ENCODE results near the gene TRIM63.

The TRIM63 gene

DNA sequence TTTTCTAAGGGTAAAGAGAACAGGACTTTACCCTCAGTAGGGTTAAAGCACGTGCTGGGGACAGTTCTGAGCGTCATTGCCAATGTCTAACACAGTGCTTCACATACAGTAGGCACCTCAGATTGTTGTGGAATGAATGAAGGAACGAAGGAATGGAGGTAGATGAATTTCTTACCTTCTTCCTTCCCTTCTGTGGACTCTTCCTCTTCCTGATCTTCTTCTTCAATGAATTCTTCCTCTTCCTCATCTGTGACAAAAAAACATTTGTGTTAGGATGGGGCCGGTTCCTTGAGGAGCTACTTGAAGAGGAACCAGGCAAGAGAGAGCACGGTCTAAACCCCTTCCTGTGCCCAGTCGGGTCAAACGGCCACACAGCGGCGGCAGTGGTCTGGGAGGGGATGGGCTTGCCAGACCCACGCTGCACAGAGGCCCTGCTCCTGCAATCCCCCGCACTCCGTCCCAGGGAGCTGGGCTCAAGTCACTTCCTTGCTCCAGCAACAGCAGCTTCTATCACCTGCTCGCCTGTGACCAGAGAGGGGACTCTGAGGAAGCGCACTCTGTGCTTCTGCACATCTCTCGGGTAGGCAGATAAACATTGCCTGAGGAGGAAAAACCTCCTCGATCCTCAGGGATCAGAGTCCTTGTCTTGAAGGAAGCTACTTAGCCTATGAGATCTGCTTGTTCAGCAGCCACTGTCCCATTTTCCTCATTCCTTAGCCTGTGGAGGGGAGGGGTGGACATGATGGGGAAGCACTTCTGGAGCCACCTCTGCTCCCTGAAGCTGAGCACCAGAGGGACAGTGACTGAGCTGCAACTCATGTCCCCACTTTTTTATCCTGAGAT, 13.5 kb downstream of the TRIM63 start:
- no peak for DNase-seq

DNA sequence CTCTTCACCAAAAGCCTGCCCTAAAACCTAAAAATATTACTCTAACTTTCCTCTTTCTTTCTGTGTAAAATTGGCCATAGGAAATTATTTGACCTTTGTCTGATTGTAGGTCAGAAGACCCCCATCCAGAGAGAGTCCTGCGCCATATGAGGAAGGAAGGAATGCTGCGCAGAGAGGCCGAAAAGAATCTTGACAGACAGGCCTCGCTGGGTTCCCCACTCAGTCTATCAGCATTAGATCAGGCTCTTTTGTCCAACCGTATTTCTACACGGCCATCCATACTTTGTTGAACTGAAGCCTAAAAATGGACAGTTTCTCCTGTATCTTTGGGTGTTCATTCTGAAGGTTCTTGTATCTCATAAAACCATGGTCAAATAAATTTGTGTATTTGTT, 17.2 kb downstream of the TRIM63 start:
- no peak for DNase-seq

GRCh38 chr1:26049531-26050247, 17.7 kb downstream of the TRIM63 start:
- no peak for DNase-seq

DNA sequence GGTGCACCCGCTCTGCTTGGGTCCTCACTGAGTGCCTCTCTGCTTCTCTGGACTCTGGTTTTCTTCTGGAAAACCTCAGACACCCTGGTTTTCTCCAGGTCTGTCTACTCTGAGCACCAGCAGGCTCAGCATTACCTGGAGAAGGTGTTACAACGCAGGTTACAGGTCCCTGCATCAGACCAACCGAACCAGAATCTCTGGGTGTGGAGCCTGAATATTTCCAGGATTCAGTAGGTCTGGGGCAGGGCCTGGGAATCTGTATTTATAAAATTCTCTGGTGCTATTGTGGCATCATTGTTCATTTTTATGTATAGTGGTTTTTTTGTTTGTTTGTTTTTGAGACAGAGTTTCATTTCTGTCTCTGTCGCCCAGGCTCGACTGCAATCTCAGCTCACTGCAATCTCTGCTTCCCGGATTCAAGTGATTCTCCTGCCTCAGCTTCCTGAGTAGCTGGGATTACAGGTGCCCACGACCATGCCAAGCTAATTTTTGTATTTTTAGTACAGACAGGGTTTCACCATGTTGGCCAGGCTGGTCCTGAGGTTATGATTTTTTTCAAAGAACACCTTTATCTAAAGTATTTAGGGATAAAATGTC, 20.1 kb downstream of the TRIM63 start:
- no peak for DNase-seq

DNA sequence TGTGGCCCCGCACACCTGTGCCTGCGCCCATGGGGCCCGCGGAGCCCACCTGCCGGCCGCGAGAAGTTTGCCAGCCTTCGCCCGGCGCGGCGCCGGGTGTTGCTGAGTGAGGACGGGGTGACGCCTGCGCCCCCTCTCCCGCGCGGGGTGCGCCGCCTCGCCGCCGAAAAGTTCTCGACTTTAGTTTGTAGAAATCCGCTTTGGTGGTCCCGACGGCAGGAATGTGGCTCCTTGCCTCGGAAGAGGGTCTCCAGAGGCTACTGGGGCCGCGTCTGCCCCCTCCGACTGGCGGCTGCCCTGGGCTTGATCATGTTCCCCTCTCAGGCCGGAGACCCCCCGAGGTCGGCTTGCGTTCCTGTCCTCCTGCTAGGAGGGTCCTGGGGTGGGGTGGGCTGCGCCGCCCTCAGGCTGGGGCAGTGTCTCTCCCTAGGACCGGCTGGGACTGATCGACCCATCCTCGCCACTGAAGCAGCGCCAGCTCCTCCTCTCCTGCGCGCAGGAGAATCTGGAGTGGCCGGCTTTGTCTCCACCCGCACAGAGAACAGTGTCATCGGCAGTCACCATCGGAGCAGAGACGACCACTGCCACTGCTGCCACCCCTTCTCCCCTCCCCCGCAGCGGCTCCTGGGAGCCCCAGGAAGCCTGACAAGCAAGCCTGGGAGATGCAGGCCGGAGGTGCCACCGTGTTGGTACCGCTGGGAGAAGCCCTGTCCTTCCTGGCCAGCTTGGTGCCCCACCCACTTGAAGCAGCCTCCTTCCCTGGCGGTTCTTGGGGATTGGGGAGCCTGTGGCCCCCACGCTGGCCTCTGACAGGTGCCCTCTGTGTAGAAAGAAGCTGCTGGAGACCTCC, 21.0 kb downstream of the TRIM63 start:
- no peak for DNase-seq

DNA sequence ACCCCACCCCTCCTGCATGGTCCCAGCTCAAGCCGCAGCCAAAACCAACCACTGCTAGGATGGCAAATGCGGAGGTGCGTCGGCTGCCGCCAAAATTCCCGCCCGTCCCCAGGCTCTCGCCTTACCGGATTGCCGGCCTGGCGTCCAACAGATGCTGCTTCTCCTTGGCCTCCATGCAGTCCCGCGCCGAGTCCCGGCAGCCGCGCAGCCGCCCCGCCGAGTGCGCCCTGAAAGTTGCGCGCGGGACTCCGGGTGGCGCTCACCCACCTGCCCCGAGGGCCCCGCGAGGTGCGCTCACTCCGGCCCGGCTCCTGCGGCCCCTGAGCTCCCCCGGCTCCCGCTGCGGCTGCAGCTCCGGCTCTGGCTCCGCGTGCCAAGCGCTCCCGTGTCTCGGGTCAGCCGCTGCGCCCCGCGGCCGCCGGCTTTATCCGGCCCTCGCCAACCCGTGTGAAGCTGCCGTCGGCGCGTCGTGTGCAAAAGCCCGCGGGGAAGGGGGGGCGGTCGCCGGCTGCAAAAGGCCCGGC, 21.6 kb downstream of the TRIM63 start, which contains the start of gene SLC30A2:
Gene SLC30A2, minus strand, starts transcription at position 397 of the 524 bp plus-strand sequence. Its CDS starts 222 bp downstream, at position 175.
- DNase-seq = no peak

GRCh38 chr1:26044971-26045721, 22.3 kb downstream of the TRIM63 start:
- no peak for DNase-seq

GRCh38 chr1:26044414-26044813, 23.0 kb downstream of the TRIM63 start:
- no peak for DNase-seq

- DNase-seq = no peak
Measured at GRCh38 chr1:26043765-26044164, 23.7 kb downstream of the TRIM63 start.

DNA sequence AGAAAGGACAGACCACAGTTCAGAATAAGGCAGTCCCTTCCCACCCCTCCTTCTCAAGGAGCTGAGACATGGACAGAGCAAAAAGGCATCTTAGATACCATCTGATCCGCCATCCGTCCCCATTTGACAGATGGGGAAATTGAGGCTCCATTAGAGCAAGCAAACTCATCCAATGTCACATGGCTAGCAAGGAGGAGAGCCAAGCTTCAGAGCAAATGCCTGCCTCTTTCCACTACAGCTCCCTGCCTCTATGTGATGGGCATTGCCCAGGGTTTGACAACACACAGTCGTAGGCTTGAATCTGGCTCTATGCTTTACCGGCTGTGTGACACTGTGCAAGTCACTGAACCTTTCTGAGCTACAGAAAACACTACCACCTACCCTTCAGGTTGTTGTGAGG, 25.5 kb downstream of the TRIM63 start:
- DNase-seq = no peak

GRCh38 chr1:26041401-26041800, 26.0 kb downstream of the TRIM63 start:
- no peak for DNase-seq

GRCh38 chr1:26038904-26039303, 28.5 kb downstream of the TRIM63 start:
- no peak for DNase-seq

- DNase-seq = no peak
Measured at GRCh38 chr1:26038477-26038876, 29.0 kb downstream of the TRIM63 start.

DNA sequence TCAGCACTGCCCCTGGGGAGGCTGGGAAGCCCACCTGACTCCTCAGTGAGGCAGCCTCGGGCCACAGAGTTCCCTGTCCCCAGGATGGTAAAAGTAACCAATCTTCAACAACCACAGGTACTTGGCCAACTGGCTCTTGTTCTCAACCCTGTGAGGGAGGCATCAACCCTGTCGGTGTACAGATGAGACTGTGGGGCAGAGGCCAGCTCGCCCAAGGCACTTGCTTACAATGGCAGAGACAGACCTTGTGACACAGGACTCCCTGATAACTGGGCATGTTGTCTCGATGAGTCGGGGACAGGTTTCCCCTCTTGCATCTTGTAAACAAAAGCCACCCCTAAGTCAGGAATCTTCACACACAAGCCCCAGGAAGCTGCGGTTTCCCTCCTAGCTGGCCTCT, 29.5 kb downstream of the TRIM63 start:
- DNase-seq = no peak

- DNase-seq = no peak
Measured at GRCh38 chr1:26036756-26037281, 30.6 kb downstream of the TRIM63 start.

- no peak for DNase-seq
Measured at GRCh38 chr1:26035959-26036755, 31.3 kb downstream of the TRIM63 start.

DNA sequence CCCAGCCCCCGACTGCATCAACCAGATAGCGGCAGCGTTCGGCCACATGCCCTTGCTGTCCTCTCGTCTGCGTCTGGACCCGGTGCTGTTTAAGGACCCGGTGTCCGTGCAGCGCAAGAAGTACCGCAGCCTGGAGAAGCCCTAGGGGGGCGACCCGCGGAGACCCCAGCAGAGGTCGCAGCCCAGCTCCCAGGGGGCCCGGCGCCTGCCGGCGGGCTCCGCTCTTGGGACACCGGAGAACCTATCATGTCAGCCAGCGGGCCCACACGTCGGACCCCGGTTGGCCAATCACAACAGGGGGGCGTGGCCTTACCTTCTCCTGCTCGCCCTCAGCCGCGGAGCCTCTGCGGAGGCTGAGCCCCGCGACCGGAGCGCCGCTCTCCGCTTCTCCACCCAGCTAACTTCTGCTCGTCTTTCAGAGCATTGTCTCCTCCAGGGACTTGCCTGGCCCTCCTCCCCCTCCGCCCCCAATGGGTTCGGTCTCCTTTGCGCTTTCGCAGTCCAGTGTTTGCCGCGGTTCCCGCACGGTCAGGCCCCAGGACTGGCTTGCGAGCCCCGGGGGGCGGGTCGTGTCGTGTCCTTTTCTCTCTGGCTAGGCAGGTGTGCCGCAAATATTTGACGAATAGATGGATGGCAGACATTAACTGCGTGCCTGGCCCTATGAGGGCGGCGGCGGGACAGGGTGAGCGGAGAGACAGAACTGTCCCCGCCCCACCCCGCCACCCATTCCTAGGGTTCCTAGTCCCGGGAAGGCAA, 32.0 kb downstream of the TRIM63 start:
- DNase-seq = peak; percentile 59

GRCh38 chr1:26034504-26035202, 32.8 kb downstream of the TRIM63 start:
- DNase-seq = no peak

- no peak for DNase-seq
Measured at GRCh38 chr1:26032656-26033357, 34.6 kb downstream of the TRIM63 start.

Measured in SIG-M5 (cell line).